ENCODE data around the gene PREX1. TPM values are rescaled to one million over a fixed set of nuclear protein-coding genes. Genes with fewer than 3 reads are reported as not detected.
"Not testable (repeated sequence)": the region's sequence is repeated elsewhere in the genome, so short reads cannot be mapped to it uniquely, and the experiment has no call there.

Gene PREX1
- total RNA-seq, 2 donors from 2014 or later, result 11.5 to 21.7 TPM

GRCh38 chr20:48844996-48845395 lies 17.2 kb upstream of the PREX1 start:
- TF ChIP-seq, protein P1, sequence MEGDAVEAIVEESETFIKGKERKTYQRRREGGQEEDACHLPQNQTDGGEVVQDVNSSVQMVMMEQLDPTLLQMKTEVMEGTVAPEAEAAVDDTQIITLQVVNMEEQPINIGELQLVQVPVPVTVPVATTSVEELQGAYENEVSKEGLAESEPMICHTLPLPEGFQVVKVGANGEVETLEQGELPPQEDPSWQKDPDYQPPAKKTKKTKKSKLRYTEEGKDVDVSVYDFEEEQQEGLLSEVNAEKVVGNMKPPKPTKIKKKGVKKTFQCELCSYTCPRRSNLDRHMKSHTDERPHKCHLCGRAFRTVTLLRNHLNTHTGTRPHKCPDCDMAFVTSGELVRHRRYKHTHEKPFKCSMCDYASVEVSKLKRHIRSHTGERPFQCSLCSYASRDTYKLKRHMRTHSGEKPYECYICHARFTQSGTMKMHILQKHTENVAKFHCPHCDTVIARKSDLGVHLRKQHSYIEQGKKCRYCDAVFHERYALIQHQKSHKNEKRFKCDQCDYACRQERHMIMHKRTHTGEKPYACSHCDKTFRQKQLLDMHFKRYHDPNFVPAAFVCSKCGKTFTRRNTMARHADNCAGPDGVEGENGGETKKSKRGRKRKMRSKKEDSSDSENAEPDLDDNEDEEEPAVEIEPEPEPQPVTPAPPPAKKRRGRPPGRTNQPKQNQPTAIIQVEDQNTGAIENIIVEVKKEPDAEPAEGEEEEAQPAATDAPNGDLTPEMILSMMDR (IDR thresholded peaks at IDR 0.05), result no peak
- no peak for DNase-seq (ENCODE audit: low spot score)
- Histone ChIP-seq H3K4me3 (no peak overlapping the region), H3K27ac (no peak overlapping the region), H3K4me1 (peaks cover 0 to under 1% of the 10 kb centered on the region in 2 donors), H3K9me3 (no peaks in the 10 kb centered on the region), H3K27me3 (no peaks in the 10 kb centered on the region), H3K36me3 (no peaks in the 10 kb centered on the region)

GRCh38 chr20:48843896-48844295 lies 16.1 kb upstream of the PREX1 start:
- not testable (repeated sequence) for H3K9me3 ChIP-seq; DNase-seq (ENCODE audit: low spot score); H3K27ac ChIP-seq; H3K27me3 ChIP-seq; H3K4me1 ChIP-seq; H3K4me3 ChIP-seq; H3K36me3 ChIP-seq

DNA sequence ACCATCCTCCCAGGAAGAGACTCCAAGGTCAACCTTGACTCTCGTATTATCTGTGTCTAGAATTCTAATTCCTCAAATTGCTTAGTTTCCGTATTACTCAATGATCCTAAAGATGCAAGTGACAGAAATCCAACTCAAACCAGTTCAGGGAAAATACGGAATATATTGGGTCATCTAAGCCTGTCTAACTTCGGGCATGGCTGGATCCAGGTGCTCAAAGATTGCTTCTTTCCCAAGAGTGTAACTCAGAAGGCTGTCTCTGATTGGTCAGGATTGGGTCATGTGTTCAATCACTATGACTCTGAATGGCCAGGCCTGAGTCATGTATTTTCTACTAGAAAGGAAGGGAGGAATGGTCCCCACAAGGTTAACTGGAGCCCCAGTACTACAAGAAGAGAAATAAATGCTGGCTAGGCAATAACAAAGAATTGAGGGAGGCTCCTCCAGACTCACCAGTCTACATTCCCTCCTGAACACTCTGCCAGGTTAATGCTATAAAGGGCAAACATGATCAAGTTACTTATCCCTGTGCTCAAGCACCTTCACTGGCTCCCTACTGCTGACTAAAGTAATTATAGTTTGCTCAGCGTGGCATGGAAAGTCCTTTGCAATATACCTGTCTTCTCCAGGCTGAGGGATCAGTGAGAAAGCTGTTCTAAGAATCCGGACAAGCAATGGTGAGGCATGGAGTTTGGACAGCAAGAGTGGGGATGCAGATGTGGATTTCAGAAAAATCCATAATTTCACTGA lies 15.4 kb upstream of the PREX1 start:
- TF ChIP-seq, protein P1 (IDR thresholded peaks at IDR 0.05), result no peak
- H3K27me3 ChIP-seq, result no peaks in the 10 kb centered on the region
- no peak overlapping the region for H3K27ac ChIP-seq
- H3K36me3 ChIP-seq, result no peaks in the 10 kb centered on the region
- no peak for DNase-seq (ENCODE audit: low spot score)
- H3K9me3 ChIP-seq, result no peaks in the 10 kb centered on the region
- no peak overlapping the region for H3K4me3 ChIP-seq
- no peaks in the 10 kb centered on the region for H3K4me1 ChIP-seq

GRCh38 chr20:48841875-48842529 lies 14.2 kb upstream of the PREX1 start:
- TF ChIP-seq, protein P1 (IDR thresholded peaks at IDR 0.05), result no peak
- Histone ChIP-seq H3K36me3 (no peaks in the 10 kb centered on the region), H3K9me3 (no peaks in the 10 kb centered on the region), H3K4me1 (no peaks in the 10 kb centered on the region), H3K4me3 (no peak overlapping the region), H3K27me3 (no peaks in the 10 kb centered on the region), H3K27ac (no peak overlapping the region)
- DNase-seq (ENCODE audit: low spot score), result no peak

- Histone ChIP-seq H3K9me3 (no peaks in the 10 kb centered on the region), H3K27ac (no peak overlapping the region), H3K4me3 (no peak overlapping the region), H3K27me3 (no peaks in the 10 kb centered on the region), H3K36me3 (no peaks in the 10 kb centered on the region), H3K4me1 (no peaks in the 10 kb centered on the region)
- no peak for DNase-seq (ENCODE audit: low spot score)
- TF ChIP-seq, protein P1 (IDR thresholded peaks at IDR 0.05), result no peak
These were observed 13.5 kb upstream of the PREX1 start for GRCh38 chr20:48841196-48841874.
